Stimulated activated CD4-positive, alpha-beta T cell treated with anti-CD3 and anti-CD28 coated beads, Interleukin-12 subunit alpha, Interleukin-12 subunit beta, amount 100 ng/mL, for 4 hours (primary cell): ENCODE data around the gene CLEC6A.
"Not testable (repeated sequence)": the region's sequence is repeated elsewhere in the genome, so short reads cannot be mapped to it uniquely, and the experiment has no call there.

ENCODE experiments used
- DNase-seq: peaks from one replicate; pipeline ENCODE4 v3.0.0-alpha.2; 2020

Gene CLEC6A

DNA sequence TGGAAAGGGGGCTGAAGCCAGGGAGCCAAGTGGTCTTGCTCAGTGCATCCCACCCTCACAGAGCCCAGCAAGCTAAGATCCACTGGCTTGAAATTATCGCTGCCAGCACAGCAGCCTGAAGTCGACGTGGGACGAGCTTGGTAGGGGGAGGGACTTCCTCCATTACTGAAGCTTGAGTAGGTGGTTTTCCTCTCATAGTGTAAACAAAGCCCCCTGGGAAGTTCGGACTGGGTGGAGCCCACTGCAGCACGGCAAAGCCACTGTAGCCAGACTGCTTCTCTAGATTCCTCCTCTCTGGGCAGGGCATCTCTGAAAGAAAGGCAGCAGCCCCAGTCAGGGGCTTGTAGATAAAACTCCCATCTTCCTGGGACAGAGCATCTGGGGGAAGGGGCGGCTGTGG lies 40.3 kb downstream of the CLEC6A start:
- not testable (repeated sequence) for DNase-seq

DNA sequence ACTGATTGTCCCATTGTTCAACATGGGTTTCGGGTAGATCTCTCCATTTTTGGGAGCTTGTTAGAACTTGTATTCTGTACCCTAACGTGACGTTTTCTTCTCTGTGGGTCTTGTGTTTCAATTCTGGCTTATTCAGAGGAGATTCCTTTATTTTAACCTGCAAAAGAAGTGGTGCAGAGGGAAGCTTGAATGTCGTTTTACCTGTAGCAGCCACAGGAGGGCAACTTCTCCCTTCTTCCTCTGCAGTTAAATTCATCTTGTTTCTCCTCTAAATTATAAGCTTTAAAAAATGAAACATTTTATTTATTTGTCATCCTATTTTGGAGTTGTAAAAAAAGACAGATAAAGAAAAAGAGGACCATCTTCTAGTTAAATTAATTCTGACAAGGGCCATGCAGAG lies 43.9 kb downstream of the CLEC6A start:
- DNase-seq = no peak

DNA sequence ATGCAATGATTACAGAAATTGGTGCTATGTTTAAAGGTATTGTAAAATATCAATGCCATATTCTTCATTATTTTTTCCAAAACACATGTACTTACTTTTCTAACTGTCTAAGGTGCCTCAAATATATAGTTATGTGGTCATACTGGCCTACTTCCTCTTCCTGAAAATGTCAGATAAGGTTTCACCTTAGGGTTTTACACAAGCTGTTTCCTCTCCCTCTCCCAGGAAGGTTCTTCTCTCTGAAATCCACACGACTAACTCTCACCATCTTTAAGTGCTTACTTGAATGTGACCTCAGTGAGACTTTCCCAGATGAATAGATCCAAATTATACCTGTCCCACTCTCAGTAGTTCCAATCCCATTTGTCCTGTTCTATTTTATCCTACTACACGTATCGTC lies 46.0 kb downstream of the CLEC6A start:
- DNase-seq = no peak

DNA sequence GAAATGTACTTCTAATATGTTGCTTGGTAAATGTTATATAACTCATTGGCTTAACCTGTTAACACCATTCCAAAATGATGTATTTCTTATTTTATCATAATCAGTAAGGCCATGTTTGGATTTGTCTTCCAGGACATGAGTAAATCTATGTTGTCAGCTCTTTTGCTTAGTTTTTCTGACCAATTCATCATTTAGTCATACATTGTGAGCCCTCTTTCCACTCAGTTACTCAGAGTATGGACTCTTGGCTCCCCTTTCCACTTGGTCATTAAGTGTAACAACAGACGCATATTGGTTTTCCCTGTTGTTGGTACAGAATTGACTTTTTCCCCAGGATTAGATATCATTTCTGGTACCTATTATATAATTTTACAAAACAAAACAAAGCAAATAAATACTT lies 48.6 kb downstream of the CLEC6A start:
- DNase-seq = no peak

DNA sequence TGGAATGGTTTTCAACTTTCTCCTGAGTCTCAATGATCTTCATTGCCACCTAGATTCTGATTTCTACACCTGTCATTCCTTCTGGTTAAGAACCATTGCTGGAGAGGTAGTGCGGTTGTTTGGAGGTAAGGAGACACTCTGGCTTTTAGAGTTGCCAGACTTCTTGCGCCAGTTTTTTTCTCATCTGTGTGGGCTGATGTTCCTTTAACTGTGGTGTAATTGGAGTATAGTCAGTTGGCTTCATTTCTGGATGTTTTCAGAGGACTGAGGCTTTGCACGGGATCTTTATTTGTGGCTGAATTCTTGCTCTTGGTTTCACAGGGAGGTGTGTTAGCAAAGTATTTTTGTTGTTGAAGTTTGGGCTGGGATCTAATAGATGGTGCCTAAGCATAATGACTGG lies 51.8 kb downstream of the CLEC6A start:
- DNase-seq = no peak

DNA sequence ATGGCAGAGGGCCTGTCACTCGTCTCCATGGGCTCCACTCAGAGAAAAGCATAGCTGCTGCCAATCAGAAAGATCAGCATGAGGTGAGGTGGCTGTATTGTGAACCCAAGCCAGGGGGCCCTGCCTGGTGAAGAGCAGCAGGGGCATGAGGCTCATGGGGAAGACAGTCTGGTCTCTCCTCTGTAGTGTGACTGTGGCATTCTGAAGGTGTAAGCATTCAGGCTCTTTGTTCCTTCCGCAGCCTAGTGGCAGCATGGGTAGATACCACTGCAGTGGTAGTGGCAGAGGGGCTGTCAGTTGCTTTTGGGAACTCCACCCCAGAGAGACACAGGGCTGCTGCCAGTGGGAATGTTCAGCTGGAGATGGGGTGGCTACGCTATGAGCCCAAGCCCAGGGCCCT lies 52.5 kb downstream of the CLEC6A start:
- DNase-seq = no peak

DNA sequence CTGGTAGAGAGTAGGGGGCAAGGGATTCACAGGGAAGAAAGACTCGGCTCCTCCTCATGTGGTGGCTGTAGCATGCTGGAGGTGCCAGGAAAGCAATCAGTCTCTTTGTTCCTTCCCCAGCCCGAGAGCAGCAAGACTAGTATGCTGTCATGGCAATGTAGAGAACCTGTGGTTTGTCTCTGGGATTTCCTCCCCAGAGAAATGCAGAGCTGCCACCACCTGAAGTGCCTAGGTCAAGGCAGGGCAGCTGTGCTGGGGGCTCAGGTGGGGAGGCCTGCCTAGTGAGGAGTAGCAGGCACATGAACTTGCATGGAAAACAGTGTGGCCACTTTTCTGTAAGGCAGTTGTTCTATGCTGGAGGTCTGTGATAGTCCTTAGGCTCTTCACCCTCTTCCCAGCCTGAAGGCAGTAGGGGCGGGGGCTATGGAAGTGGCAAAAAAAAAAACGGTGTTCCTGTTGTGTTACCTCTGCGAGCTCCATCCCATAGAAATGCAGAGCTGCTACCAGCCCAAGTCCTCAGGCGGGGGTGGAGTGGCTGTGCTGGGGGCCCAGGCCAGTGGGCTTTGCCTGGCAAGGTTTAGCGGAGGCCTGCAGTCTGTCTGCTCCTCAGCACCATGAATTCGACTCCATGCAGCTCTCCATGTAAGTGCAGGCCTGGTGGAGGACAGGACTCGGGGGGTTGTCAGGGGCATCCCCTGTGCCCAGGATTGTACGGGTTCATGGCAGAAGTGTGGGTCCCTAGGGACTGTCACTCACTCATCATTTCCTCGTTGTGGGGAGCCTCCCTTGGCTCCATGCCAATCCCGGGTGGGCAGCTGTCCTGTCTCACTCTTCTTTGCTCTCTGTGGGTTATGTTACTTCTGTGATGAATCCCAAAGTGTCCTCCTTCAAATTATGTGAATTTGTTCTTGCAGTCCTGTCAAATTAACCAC lies 53.4 kb downstream of the CLEC6A start:
- DNase-seq = no peak

DNA sequence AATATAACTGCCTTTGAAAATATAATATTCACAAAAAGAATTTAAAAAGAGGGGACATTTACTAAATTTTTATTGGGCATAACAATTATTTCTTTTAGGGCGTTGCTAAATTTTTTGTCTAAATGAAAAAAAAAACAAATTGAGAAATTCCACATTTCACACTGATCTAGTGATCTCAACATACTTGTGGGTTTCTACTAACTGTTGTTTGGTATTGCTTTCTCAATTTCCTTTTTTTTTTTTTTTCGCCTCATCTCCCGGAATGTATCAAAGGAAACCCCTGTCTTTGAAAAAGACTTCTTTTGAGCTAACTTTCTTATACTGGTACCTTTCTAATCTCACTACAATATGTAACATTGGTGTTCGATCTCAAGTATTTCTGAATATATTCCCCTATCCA lies 57.5 kb downstream of the CLEC6A start, which contains the start of gene CLEC4D:
Gene CLEC4D, plus strand, starts transcription at position 248 of the 400 bp plus-strand sequence. CDS start 230 bp downstream, outside the sequence.
- DNase-seq = no peak

DNA sequence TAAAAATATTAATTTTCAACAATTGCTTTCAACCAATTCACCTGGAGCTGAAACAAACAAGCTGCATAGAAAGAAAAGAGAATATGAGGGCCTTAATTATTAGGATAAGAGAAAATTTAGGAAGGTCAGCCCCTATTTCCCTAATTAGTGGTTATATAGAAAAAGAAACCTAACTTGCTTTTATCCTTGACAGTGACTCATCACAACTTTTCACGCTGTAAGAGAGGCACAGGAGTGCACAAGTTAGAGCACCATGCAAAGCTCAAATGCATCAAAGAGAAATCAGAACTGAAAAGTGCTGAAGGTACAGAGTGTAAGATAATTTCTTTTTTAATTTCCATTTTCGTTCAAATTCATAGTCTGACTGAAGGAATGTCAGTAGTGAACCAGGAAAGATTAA lies 62.2 kb downstream of the CLEC6A start:
- DNase-seq = no peak

DNA sequence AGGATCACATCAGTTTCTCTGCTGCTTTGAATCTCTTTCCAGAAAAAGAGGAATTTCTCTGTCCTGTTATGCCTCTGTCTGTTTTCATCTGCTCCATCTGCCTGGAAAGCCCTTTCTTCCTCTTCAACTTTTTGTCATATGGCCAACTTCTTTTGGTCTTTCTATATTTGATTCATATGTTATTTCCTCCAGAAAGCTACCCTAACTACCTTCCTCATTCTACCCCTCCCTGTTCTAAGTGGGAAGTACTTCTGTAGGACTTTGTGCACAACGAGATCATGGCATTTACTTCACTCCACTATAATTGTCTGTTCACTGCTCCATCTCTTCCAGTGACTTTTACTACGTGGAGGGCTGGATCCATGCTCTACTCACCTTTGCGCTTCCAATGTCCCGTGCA lies 63.4 kb downstream of the CLEC6A start:
- DNase-seq = no peak

DNA sequence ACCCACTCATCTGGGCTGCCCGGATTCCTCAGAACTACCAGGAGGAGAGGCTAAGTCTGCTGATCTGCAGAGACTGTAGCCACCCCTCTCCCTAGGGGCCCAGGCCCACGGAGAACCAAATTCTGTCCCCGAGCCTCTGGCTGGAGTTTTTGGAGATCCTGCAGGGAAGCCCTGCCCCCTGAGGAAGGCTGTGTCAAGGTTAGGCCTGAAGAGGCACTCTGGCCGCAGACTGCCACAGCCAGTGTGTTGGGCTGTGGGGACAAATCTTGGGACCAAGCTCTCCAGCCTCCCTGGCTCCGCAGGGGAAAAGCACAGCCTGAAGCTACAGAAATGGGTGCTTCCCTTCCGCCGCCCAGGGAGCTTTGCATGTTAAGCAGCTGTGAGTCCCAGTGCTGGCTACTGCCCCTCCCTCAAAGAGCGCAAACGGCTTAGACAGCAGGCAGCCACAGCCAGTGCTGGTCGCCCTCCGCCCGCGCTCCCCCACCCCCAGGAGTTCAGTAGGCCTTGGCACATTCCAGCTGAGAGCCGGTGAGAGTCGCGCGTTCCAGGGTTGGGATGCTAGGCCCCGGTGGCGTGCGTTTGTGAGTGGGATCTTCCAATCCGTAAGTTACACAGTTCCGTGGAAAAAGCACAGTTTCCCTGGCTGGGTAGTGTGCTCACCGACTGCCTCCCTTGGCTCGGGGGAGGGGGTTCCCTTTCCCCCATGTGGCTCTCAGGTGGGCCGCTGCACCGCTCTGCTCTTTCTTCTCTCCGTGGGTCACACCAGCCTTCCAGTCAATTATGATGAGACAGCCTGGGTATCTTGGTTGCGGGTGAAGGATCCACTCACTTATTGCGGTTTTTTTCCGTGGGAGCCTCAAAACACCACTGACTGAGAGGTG lies 71.7 kb downstream of the CLEC6A start:
- no peak for DNase-seq
